CD4-positive, alpha-beta T cell (primary cell): ENCODE measurements around the gene ARPP21. TPM values are rescaled to one million over a fixed set of nuclear protein-coding genes. Genes with fewer than 3 reads are reported as not detected.

Source experiments
- ATAC-seq: fragments of 200-7000 bp; cut with Tn5 transposase; one replicate; pipeline ENCODE4 v1.10.0; 2022; ENCODE audit warnings: mild to moderate bottlenecking; ENCODE audit not compliant: poor library complexity
- CTCF ChIA-PET: fragments of 350-600 bp; sonication (Branson Sonifier 250); formaldehyde crosslinking; loops from one replicate; lab custom pipeline; 2021; ENCODE audit warnings: antibody characterized with exemption, inconsistent platforms; lab: Charles Lee
- POLR2A ChIA-PET: fragments of 350-600 bp; sonication (Branson Sonifier 250); formaldehyde crosslinking; loops from one replicate; lab custom pipeline; 2021; ENCODE audit warnings: antibody characterized with exemption, inconsistent platforms; lab: Charles Lee
- DNase-seq, 14 experiments: peaks; one replicate each; pipeline ENCODE4 v3.0.0-alpha.2; 2013 to 2020; ENCODE audit warnings: mixed read lengths in 2 of 14
- H3K27ac ChIP-seq, 2 donors: one replicate each; pipeline versions ENCODE4 v1.5.1 to v1.7.0; 2013; ENCODE audit warnings: low read length in 2 of 2, low read depth in 1 of 2, mild to moderate bottlenecking in 1 of 2
- H3K27me3 ChIP-seq, 2 experiments: 1 replicate in 1 of 2; 2 replicates in 1 of 2; pipeline versions ENCODE4 v1.6.1 to v1.7.0; 2013; ENCODE audit warnings: low read length in 2 of 2, control low read depth in 1 of 2, mild to moderate bottlenecking in 1 of 2, moderate library complexity in 1 of 2; ENCODE audit not compliant: insufficient read depth in 2 of 2, control insufficient read depth in 1 of 2
- H3K36me3 ChIP-seq: one replicate; pipeline ENCODE4 v1.6.1; 2013; ENCODE audit warnings: low read length, control low read depth; ENCODE audit not compliant: insufficient read depth
- H3K4me1 ChIP-seq: one replicate; pipeline ENCODE4 v1.6.1; 2013; ENCODE audit warnings: low read length, control low read depth; ENCODE audit not compliant: insufficient read depth
- H3K4me3 ChIP-seq: one replicate; pipeline ENCODE4 v1.5.1; 2013; ENCODE audit warnings: mild to moderate bottlenecking, low read length, moderate library complexity
- H3K9me3 ChIP-seq, 2 experiments: 1 replicate in 1 of 2; 2 replicates in 1 of 2; pipeline versions ENCODE4 v1.6.1 to v1.7.0; 2013; ENCODE audit warnings: low read length in 2 of 2, mild to moderate bottlenecking in 2 of 2, control low read depth in 1 of 2, moderate library complexity in 1 of 2; ENCODE audit not compliant: control insufficient read depth in 1 of 2, insufficient read depth in 1 of 2
- H3K27ac Mint-ChIP-seq: one replicate; pipeline ENCODE4 v1.8.0; 2020; ENCODE audit warnings: mixed read lengths
- H3K27me3 Mint-ChIP-seq: one replicate; pipeline ENCODE4 v1.8.0; 2021; ENCODE audit warnings: mixed read lengths
- H3K36me3 Mint-ChIP-seq: one replicate; pipeline ENCODE4 v1.8.0; 2021; ENCODE audit warnings: low read depth, mixed read lengths
- H3K4me1 Mint-ChIP-seq: one replicate; pipeline ENCODE4 v1.8.0; 2021; ENCODE audit warnings: low read depth, mixed read lengths
- H3K4me3 Mint-ChIP-seq: one replicate; pipeline ENCODE4 v1.8.0; 2020; ENCODE audit warnings: mild to moderate bottlenecking, mixed read lengths
- H3K9me3 Mint-ChIP-seq: one replicate; pipeline ENCODE4 v1.8.0; 2020; ENCODE audit warnings: mixed read lengths
- CTCF ChIP-seq: fragments of 200-600 bp; IDR thresholded peaks from one replicate; pipeline ENCODE4 v1.8.0; 2022; ENCODE audit warnings: antibody characterized with exemption, mild to moderate bottlenecking
- intact Hi-C, 2 experiments: fragments of 100-400 bp; cut with DNase I in 1 of 2; cut with micrococcal nuclease in 1 of 2; formaldehyde crosslinking; loops; one replicate each; pipeline versions ENCODE4 v1.15.1 to v1.9.0; 2023 to 2025; cut with DNase I, micrococcal nuclease
- total RNA-seq, 174 experiments: library from RNA in 2 of 174; stranded (reverse) in 2 of 174; gene quantifications; one replicate each; pipeline ENCODE4 v1.2.3 and lab custom pipeline; 2021 to 2026

The ARPP21 gene
- total RNA-seq, 2 experiments from 2014 or later: not detected

GRCh38 chr3:35690271-35690670, 50.9 kb downstream of the ARPP21 start:
- intact Hi-C loops: no loop called here

GRCh38 chr3:35705904-35706303, 66.6 kb downstream of the ARPP21 start:
- no peak for ATAC-seq
- Histone ChIP-seq H3K9me3 (peaks cover 0 to 5% of the 10 kb centered on the region in 2 experiments), H3K27me3 (no peaks in the 10 kb centered on the region), H3K4me1 (no peaks in the 10 kb centered on the region), H3K27ac (no peak overlapping the region), H3K36me3 (no peaks in the 10 kb centered on the region), H3K4me3 (no peak overlapping the region)
- CTCF ChIA-PET: no interaction called here
- Mint-ChIP-seq H3K4me3 (no peak overlapping the region), H3K27ac (no peak overlapping the region), H3K4me1 (no peaks in the 10 kb centered on the region), H3K27me3 (peaks cover 4% of the 10 kb centered on the region), H3K36me3 (no peaks in the 10 kb centered on the region), H3K9me3 (no peaks in the 10 kb centered on the region)
- intact Hi-C loops: no loop called here
- POLR2A ChIA-PET: no interaction called here
- no peak for DNase-seq
- TF ChIP-seq CTCF: no peak

More at GRCh38 chr3:35690271-35690670, 50.9 kb downstream of the ARPP21 start:
- H3K27me3 ChIP-seq: no peaks in the 10 kb centered on the region
- TF ChIP-seq CTCF: no peak
- Mint-ChIP-seq H3K27me3 (no peaks in the 10 kb centered on the region), H3K4me1 (no peaks in the 10 kb centered on the region), H3K4me3 (no peak overlapping the region), H3K36me3 (no peaks in the 10 kb centered on the region), H3K27ac (no peak overlapping the region), H3K9me3 (no peaks in the 10 kb centered on the region)
- ChIA-PET CTCF (no interaction called here), POLR2A (no interaction called here)
- H3K27ac ChIP-seq: no peak overlapping the region
- no peak overlapping the region for H3K4me3 ChIP-seq
- DNase-seq (no peak), ATAC-seq (no peak)
- H3K36me3 ChIP-seq: no peaks in the 10 kb centered on the region
- H3K9me3 ChIP-seq: no peaks in the 10 kb centered on the region
- no peaks in the 10 kb centered on the region for H3K4me1 ChIP-seq

DNA sequence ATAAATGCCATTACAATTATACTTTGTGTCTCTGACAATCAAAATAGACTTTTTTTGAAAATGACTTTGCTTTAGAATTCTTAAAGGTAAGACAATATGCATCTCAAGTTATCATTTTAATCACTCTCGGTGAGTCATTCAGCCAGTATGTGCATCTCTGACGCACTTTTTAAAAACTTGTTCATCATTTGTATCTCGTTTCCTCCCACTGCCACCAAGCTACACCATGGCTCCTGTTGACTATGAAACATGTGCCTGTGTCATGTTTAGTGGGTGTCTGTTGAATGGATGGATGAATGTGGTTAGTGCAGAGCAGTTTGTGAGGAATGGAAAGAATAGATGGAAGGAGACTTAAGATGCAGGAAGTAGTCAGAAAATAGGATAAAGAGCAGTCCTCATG, 68.6 kb downstream of the ARPP21 start:
- Mint-ChIP-seq H3K27ac (no peak overlapping the region), H3K4me3 (no peak overlapping the region), H3K9me3 (no peaks in the 10 kb centered on the region), H3K36me3 (no peaks in the 10 kb centered on the region), H3K4me1 (no peaks in the 10 kb centered on the region), H3K27me3 (peaks cover 4% of the 10 kb centered on the region)
- no peaks in the 10 kb centered on the region for H3K36me3 ChIP-seq
- ATAC-seq: peak; percentile 34
- H3K27me3 ChIP-seq: no peaks in the 10 kb centered on the region
- no peak for TF ChIP-seq CTCF
- H3K9me3 ChIP-seq: peaks cover 0 to 5% of the 10 kb centered on the region in 2 experiments
- H3K4me3 ChIP-seq: no peak overlapping the region
- no peak for DNase-seq
- intact Hi-C loops: no loop called here
- CTCF ChIA-PET: no interaction called here
- H3K27ac ChIP-seq: no peak overlapping the region
- POLR2A ChIA-PET: no interaction called here
- no peaks in the 10 kb centered on the region for H3K4me1 ChIP-seq
